Measurements from ENCODE around the gene TIE1.
"Not testable (repeated sequence)": the region's sequence is repeated elsewhere in the genome, so short reads cannot be mapped to it uniquely, and the experiment has no call there.

The TIE1 gene

DNA sequence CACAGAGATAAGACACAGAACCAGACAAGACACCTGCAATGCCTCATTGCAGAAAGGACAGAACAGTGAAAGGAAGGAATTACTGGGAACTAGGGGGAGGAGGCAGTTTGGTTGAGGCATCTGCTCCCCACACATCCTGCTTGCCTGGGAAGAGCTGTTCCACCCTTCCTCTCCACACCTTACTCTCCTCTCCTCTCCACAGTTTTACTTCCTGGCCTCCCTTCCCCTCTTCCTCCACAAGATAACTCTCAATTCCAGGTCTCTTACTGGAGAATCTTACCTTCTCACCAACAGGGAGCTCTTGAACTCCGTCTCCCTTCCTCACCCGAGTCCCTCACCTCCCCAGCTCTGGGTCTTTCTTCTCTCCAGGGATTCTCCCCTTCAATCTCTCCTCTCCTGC, 64.9 kb downstream of the TIE1 start:
- no peak for DNase-seq

DNA sequence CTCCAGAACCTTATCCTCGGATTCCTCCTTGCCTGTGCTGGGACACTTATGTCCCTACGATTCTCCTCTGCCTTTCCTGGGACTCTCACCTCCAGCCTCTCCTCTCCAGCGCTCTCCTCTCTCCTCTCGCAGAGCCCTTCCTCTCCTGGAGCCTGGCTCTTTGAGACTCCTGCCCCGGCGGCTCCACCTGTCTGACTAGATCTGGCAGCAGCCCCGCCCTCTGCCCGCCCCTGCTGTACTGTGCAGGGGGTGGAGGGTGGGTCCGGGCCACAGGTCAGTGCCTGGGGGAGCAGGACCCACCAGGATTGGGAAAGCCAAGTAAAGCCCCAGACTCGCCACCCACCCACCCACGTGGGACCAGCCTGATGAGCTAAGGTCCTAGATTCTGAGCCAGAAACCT, 65.4 kb downstream of the TIE1 start:
- DNase-seq, result no peak

DNA sequence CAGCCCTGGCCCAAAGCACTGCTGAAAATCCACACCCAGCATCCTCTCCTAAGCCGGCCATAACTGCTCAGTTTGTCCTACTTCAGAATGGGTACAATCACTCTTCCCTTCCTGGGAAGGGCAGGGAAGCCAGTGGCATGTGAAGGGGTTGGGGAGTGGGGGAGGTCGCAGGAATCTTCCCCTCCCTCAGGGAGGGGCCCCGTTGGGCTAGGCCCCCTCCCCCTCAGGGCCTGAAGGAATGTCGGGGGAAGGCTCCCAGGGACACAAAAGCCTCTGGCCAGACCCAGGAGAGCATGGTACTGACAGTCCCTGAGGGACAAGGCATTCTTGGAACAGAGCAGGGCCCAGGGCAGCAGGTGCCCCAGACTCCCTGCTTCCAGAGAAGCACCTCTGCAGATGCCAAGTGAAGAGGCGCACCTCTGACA, 65.8 kb downstream of the TIE1 start:
- no peak for DNase-seq

DNA sequence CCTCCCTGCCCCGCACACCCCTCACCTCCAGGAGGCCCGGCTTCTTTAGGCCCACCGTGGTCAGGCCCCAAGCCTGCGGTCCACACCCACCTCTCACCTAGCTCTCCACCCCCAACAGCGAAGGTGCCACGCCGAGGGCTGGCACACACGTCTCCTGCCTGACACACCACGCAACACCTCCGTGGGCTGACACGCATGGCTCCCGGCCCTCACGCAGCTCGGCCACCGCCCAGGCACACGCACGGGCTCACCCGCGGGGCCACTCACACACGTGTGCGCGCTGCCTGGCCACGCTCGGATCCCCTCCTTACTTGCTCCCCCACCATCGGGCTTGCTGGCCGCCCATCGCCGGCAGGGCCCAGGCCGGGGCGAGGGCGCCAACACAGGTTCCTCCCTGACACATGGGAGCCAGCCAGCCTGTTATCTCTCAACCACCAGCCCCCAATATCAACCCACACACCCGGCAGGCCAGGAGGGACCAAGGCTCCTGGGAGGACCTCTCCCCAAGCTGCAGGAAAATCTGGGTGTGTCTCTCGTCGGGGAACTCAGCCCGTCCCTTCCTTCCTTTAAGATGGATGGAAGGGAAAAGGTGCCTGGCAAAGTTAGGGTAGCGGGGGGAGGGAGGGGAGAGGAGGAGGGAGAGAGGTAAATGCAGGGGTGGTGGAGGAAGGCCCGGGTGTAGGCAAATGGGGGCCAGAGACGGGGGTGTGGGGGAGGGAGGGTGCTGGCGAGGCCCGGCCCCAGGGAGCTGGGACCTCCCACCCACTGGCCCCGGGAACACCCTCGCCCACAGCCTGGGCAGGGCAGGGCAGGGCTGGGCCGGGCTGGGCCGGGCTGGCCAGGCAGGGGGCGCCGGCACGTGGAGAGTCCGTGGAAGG, 66.5 kb downstream of the TIE1 start:
- peak in 1 of 2 donors; percentile 24 for DNase-seq

DNA sequence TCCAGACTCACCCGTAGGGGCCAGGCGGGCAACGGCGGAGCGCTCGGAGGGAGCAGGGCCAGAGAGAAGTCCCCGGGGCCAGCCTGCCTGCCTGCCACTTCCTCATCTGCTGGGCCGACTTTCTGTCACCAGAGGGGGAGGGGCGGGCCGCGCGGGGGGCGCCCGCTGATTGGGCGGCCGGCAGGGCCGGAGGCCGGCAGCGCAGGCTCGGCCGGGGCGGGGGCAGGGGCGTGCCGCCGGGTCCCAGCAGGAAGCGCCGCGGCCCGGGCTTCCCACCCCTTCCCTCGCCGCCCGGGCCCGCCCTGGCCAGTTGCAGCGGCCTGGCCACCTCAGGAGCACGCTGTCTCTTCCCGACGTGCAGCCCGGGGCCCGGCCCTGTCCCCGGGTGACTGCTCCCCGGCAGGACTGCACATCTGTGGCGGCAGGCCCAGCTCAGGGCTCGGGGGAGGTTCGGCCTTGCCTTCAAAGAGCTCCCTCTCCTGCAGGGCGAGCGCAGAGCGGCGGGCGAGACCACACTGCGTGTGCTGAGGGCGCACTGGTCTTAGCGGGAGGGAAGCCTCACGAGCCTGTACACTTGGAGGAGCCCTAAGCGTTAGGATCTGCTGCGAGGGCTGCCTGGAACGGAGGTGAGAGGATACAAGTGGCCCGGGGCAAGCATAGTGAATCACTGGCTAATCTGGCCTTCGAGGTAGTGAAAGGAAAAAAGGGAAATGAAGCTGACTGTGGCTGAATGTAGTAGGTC, 67.3 kb downstream of the TIE1 start, which contains the start of gene ELOVL1:
ELOVL1 (minus strand) TSS at position 108 of the 742 bp plus-strand sequence. CDS start 2,402 bp downstream, outside the sequence.
- peak; percentile 86 to 90 for DNase-seq

DNA sequence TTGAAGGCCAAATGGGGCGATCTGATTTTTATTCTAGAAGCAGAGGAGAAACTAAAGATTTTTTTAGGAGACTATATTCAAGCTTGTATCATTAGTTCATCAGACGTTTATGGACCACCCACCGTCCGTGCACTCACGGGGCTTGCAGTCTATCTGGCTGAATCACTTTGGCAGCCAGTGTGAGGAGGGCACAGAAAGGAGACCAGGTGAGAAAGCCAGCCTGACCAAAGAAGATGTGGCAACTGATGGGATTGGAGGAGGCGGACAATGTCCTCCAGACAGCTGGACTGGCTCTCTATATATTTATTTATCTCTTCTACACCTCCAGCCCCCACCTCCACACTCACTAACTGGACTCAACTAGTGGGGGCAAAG, 67.9 kb downstream of the TIE1 start:
- no peak for DNase-seq

DNA sequence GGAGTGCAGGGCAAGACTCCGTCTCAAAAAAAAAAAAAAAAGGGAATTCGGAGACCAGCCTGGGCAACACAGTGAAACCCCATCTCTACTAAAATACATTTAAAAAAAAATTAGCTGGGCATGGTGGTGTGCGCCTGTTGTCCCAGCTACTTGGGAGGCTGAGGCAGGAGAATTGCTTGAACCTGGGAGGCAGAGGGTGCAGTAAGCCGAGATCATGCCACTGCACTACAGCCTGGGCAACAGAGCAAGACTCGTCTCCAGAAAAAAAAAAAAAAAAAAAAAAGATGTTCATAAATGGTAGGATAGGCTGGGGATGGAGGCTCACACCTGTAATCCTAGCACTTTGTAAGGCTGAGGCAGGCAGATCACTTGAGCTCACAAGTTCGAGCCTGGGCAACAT, 69.0 kb downstream of the TIE1 start:
- DNase-seq, result not testable (repeated sequence)

DNA sequence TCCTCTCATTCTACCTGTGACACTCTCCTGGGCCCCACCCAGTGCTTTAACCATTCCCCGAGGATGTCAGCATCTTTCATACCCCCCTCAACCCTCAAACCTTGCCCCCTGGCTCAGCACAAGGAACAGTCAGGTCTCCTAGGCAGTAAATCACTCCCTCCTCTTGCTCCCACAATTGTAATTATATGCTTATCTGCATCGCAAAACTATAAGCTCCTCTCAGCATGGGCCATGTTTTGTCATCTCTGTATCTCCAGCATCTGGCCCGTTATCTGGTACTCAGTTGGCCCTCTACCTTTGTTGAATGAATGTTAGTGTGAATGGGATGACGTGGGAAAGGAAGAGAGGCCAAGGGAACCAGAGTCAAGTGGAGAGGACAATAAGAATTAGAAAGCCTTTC, 69.8 kb downstream of the TIE1 start:
- no peak for DNase-seq

DNA sequence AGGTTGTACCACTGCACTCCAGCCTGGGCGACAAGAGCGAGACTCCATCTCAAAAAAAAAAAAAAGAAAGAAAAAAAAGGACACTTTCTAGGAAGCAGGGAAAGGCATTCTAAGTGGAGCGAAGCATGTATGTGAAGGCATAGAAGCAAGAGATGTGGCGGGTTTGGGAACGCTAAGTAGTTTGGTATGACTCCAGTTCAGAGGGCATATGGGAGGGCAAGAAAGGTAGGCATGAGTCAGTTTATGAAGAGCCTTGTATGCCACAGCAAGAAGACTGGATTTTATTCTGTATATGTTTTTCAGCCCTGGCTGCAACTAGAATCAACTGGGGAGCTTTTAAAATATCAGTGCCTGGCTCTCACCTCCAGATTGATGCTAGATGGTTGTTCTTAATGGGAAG, 71.4 kb downstream of the TIE1 start:
- no peak for DNase-seq

Data from CD4-positive, alpha-beta T cell treated with Interleukin-4 for 1 hour (primary cell).